Fibroblast of lung (primary cell): Measurements from ENCODE around the gene TCERG1L.

Experiments
- EZH2 ChIP-seq: IDR thresholded peaks from 2 replicates; pipeline ENCODE4 v1.5.1; 2012; ENCODE audit warnings: low read length, control low read depth, mild to moderate bottlenecking; ENCODE audit errors: missing control alignments
- TF ChIP-seq, protein P1 (sequence below), 2 donors: IDR thresholded peaks in 1 of 2; conservative IDR thresholded peaks in 1 of 2; 1 replicate in 1 of 2; 2 replicates in 1 of 2; pipeline ENCODE4 v1.5.1; 2011 to 2012; ENCODE audit warnings: low read length in 2 of 2, control low read depth in 1 of 2, inconsistent platforms in 1 of 2, low read depth in 1 of 2, mild to moderate bottlenecking in 1 of 2

DNA sequence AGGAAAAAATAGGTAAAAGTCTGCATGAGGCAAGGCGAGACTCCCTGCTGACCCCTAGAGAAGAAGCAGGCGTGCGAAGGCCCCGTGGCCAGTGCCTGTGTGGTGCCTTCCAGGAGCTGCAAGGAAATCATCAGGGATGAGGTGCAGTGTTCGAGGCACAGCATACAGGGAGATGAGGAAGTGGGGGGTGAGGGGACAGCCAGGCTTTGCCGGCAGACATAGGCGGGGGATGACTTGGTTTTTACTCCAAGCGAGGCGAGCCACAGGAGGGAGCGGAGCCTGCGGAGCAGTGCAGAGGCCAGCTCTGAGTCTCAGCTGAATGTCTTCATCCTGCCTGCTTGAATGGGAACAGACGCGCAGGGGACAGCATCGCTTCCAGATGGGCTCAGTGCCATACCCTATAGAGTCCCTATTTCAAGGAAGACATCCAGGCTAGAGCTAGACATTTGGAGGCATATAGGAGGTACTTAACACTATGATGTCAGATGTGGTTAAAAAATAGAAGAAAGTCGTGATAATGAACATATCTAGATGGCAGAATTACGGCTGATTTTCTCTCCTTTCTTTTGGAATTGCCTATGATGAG is 49.5 kb downstream of the TCERG1L start:
- TF ChIP-seq, protein P1, sequence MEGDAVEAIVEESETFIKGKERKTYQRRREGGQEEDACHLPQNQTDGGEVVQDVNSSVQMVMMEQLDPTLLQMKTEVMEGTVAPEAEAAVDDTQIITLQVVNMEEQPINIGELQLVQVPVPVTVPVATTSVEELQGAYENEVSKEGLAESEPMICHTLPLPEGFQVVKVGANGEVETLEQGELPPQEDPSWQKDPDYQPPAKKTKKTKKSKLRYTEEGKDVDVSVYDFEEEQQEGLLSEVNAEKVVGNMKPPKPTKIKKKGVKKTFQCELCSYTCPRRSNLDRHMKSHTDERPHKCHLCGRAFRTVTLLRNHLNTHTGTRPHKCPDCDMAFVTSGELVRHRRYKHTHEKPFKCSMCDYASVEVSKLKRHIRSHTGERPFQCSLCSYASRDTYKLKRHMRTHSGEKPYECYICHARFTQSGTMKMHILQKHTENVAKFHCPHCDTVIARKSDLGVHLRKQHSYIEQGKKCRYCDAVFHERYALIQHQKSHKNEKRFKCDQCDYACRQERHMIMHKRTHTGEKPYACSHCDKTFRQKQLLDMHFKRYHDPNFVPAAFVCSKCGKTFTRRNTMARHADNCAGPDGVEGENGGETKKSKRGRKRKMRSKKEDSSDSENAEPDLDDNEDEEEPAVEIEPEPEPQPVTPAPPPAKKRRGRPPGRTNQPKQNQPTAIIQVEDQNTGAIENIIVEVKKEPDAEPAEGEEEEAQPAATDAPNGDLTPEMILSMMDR (conservative IDR thresholded peaks at IDR 0.05 in 1 of 2, IDR thresholded peaks at IDR 0.05 in 1 of 2; ENCODE audit: low read depth in 1 of 2, low read length in 2 of 2), result no peak
- TF ChIP-seq EZH2, result no peak
